HTR-8/SVneo (cell line): Measurements from ENCODE around the gene EFNA2.

ENCODE experiments used
- DNase-seq: peaks from one replicate; pipeline ENCODE4 v3.0.0; 2011; ENCODE audit warnings: low spot score, mixed read lengths; ENCODE audit not compliant: insufficient read length
- FAIRE-seq: peaks from 2 replicates; lab custom pipeline; 2011; peaks lifted over from hg19 to GRCh38; lab: Jason Lieb, UNC

The EFNA2 gene

DNA sequence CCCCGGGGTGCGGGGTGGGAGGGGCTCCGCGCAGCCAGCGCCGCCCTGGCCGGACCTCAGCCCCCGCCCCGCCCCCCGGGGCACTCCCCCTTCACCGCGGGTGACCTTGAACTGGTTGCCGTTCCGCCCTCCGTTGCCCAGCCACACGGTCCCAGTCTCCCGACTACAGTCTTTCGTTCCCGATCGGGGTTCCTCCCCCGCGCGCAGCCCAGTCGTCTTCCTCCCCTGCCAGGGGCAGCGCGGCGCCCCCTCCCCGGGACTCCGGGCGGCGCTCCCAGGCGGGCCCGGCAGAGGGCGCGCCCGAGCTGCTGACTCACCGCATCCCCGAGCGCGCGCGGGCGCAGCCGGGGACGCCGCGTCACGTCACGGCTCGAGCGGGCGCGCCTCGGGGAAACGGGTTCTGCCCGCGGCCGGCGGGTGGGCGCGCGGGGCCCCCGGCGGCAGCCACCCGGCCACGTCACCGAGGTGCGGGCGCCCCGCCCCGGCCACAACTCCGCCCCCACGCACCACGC is 36.8 kb upstream of the EFNA2 start:
- DNase-seq, result no peak
- FAIRE-seq, result peak; percentile 13

DNA sequence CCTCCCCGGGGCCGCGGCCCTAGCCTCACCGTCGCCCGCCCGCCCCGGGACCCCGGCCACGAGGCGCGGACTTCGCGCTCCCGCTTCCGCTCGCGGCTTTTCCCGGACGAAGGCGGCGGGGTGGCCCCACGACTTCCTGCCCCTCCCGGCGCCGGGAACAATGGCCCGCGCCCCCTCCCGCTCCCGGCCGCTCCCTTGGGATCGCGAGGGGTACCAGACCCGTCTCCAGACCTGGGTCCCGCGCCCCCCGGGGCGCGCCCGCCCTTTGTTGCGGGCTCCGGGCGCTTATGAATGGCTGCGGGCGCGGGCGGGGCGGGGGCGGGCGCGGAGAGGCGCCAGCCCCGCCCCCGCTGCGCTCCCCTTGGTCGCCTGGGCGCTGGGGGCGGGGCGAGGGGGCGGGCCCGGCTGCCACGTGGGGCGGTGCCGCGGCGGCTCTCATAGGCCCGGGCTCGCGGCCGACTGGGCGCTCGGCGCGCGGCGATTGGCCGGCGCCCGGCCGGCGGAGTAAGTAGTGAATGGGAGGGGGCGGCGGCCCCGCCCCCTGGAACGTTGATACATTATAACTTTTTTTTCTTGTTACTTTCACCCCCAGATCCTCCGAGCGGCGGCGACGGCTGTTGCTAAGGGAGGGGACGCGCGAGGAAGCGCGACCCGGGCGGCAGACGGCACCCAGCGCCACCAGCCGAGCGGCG is 36.2 kb upstream of the EFNA2 start:
- FAIRE-seq, result no peak

DNA sequence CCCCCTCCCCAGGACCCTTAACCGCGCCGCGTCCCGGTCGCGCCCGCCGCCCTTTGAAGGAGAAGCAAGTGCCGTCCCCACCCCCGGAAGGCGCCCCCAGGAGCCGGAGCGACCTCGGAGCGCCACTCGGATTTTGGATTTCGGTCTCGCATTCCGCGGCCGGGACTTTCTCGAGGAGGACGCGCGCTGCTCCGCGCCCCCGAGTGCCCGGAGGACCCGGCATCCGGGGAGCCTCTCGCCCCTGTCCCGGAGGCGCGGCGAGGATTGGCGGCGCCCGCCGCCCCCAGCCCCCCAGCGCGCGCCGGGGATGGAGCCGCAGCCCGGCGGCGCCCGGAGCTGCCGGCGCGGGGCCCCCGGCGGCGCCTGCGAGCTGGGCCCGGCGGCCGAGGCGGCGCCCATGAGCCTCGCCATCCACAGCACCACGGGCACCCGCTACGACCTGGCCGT is 35.7 kb upstream of the EFNA2 start:
- no peak for DNase-seq
- FAIRE-seq, result no peak

More for the DNA sequence above, 36.2 kb upstream of the EFNA2 start:
- no peak for DNase-seq

DNA sequence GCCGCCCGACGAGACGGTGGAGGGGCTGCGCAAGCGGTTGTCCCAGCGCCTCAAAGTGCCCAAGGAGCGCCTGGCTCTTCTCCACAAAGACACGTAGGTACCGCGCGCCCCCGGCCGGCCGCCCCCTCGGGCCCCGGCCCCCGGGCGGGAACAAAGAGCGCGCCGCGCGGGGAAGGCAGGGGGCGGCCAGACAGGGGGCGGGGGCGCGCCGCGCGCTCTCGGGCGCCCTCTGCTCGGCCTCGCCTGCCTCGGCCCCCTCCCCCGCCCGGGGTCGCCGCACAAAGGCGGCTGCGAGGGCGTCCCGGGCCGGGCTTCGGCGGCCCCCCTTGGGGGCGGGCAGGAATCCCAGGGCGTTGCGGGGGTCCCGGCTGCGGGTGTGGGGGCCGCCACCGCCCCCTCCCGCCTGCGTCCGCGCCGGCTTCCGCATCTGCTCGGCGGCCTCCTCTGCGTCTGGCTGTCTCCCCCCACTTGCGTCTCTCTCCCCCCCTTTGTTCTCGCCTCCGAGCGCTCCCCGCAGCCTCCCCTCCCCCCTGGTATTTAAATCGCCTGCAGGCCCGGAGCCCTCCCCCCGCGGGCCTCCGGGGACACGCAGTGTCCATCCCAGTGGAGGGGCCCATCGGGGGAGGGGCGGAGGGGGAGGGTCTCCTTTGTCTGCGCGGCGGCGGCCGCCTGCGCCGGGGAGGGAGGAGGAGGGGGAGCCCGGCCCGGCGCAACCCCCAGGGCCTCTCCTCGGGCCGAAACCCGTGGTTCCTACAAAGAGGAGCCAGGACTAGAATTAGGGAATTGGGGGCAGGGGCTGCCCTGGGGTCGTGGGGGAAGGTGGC is 35.0 kb upstream of the EFNA2 start:
- FAIRE-seq, result no peak
- DNase-seq, result no peak

DNA sequence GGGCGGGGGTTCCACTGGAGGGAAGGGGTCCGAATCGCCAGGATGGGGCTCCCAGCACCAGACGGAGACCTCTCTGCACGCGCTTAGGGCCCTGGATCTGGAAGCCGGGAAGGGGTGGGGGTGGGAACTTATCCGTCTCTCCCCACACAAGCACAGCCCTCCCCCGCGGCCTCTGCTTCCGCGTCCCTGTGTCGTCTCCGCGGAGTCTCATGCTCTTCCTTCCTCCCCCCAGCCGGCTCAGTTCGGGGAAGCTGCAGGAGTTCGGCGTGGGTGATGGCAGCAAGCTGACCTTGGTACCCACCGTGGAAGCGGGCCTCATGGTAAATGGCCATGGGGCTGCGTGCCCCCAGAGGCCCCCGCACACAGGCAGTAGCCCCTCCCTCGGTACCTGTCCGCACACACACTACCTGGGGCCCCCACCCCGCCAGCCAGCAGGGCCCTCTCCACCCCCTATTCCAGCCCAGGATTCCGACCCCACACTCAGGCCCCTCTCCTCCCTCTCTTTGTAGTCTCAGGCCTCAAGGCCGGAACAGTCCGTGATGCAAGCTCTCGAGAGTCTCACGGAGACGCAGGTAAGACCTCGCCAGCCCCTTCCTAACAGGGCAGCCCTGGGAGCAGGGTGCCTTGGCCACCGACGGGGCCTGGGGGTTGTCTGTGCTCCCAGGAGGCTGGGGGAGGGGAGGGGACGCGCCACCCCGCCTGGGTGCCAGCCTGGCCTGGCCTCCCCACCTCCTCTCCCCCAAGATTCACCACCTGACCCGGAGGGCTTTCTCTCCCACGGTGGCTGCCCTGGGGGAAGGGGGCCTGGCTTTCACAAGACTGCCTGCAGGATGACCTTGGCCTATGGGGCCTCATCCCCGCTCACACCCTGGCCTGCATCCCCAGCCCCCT is 34.1 kb upstream of the EFNA2 start:
- no peak for FAIRE-seq
- DNase-seq, result no peak

DNA sequence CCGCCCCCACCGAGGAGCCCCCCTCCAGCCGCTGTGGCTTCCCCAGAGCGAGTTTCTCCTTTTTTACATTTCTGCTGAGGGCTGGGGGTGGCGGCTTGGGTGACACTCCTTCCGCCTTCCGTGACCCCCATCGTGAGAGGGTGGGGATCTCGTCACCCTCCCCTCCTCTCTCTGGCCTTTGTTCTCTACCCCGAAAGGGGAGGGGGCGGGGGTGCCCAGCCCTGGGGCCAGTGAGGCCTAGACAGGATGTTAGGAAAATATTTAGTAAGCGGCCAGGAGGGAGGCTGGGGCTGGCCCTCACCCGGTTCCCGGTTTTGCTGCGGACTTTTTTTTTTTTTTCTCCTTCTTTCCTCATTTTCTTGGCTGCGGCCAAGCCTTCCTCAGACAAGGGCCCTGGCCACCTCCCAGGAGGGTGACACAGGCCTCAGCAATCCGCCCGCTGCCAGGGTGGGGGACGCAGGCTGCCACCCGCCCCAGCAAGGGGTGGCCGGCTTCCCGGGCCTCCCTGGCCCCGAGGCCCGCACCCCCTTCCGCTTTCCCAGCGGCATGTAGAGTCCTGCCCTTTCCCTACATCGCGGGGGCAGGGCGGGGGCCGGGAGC is 33.4 kb upstream of the EFNA2 start:
- no peak for FAIRE-seq
- no peak for DNase-seq

DNA sequence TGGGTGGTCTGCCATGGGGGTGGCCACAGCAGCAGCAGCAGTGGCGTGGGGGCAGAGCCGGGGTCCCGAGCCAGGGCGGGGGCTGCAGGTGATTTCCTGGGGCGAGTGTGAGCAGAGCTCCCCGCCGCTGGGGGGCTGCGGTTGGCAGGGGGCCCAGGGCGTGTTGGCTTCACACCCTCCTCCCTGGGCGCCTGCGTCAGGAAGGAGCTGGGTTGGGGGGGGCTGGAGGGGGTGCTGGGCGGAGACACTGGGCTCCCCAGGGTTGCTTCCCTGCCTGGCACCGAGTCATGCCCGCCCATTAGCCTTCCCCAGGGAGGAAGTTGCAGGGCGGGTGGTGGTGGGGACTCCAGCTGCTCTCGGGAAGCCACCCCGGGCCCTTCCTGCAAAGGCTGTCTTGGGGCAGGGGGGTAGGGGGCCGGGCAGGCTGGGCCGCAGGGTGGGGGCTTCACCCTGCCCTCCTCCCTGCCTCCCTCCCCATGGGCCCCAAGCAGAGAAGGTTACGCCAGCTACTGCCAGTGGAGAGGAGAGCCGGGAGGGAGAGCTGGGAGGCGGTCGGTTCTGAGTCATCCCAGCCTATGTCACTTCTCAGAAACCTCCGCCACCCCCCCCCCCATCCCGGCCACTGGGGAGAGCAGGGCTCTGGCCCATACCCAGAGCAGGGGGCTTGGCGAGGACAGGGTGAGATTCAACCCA is 32.7 kb upstream of the EFNA2 start:
- DNase-seq (no peak), FAIRE-seq (peak; percentile 85)

DNA sequence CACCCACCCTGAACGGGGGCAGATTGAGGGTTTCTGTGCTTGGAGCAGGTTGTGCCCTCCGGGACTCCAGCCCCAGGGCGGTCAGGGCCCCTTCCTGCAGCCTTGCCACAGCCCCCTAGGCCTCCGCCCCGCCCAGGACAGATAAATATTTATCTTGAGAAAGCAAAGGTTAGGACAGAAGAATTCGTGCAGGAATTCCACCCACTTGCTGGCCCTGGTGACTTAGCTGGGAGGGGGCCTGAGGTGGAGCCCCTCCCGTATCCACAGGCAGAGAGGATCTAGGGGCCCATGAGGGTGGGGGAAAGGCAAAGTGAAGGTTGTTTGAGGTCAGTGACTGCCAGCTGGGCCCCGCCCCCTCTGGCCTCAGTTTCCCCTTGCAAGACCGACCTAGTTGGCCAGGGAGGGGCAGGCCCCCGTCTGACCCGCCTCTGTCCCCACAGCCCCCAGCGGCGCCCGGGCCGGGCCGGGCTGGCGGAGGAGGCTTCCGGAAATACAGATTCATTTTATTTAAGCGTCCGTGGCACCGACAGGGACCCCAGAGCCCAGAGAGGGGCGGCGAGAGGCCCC is 32.1 kb upstream of the EFNA2 start:
- DNase-seq (no peak), FAIRE-seq (no peak)

DNA sequence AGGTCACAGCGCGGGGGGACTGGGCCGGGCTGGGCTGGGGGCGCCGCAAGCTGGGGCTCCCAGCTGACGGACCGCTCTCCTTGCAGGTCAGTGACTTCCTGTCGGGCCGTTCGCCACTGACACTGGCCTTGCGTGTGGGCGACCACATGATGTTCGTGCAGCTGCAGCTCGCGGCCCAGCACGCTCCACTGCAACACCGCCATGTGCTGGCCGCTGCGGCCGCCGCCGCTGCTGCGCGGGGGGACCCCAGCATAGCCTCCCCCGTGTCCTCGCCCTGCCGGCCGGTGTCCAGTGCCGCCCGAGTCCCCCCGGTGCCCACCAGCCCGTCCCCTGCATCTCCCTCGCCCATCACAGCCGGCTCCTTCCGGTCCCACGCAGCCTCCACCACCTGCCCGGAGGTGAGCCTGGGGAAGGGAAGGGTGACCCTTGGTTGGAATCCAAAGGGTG is 31.6 kb upstream of the EFNA2 start:
- DNase-seq (no peak), FAIRE-seq (no peak)

DNA sequence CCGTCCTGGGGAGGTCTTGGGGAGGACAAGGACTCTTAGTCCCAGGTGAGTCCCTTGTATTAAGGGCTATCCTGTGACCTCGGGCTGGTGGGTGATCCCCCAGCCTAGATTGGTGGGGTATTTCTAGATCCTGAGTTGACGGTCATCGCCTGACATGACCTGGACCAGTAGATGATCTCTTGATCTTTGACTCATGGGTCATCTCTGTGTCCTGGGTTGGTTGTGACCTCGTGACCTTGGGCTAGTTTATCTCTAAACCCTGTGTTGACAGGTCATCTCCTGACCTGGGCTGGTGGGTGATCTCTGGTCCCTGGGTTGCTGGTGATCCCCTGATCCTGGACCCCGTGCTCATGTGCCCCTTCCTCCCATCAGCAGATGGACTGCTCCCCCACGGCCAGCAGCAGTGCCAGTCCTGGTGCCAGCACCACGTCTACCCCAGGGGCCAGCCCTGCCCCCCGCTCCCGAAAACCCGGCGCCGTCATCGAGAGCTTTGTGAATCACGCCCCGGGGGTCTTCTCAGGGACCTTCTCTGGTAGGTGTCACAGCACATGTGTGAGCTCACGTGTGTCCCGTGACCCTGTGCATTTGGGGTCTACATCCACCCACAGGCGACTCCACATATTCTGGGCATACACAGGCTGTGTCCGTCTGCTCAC is 31.0 kb upstream of the EFNA2 start:
- DNase-seq (no peak), FAIRE-seq (no peak)

DNA sequence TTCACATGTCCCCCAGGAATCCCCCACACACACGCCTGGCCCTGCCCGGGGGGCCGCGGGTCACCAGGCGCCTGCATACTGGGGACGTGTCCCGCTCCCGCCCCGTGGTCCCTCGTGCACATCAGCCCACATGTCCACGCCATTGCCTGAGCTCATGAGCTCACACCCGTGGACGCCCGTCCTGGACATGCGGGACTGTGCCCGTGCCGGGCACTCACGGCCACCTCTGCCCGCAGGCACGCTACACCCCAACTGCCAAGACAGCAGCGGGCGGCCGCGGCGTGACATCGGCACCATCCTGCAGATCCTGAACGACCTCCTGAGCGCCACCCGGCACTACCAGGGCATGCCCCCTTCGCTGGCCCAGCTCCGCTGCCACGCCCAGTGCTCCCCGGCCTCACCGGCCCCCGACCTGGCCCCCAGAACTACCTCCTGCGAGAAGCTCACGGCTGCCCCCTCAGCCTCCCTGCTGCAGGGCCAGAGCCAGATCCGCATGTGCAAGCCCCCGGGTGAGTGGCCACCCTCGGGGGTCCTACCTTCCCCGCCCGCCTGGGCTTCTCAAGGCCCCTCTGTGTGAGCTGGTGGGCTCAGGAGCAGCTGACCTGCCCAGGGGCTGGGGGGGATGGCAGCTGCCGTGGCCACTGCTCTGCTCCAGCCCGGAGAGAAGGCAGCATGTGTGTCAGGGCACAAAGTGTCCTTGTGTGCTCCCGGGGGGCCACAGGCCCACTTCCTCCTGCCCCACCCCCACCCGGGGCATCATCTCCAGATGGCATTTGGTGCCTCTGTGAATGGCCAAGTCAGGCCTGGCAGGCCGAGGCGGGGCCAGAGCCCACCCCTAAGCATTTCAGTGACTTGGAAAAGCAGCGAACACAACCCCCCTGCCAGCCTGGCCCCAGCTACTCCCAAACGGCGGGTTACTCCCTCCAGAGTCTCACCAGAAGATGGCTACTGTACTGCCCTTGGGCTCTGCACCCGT is 30.2 kb upstream of the EFNA2 start:
- FAIRE-seq, result no peak
- DNase-seq, result no peak

DNA sequence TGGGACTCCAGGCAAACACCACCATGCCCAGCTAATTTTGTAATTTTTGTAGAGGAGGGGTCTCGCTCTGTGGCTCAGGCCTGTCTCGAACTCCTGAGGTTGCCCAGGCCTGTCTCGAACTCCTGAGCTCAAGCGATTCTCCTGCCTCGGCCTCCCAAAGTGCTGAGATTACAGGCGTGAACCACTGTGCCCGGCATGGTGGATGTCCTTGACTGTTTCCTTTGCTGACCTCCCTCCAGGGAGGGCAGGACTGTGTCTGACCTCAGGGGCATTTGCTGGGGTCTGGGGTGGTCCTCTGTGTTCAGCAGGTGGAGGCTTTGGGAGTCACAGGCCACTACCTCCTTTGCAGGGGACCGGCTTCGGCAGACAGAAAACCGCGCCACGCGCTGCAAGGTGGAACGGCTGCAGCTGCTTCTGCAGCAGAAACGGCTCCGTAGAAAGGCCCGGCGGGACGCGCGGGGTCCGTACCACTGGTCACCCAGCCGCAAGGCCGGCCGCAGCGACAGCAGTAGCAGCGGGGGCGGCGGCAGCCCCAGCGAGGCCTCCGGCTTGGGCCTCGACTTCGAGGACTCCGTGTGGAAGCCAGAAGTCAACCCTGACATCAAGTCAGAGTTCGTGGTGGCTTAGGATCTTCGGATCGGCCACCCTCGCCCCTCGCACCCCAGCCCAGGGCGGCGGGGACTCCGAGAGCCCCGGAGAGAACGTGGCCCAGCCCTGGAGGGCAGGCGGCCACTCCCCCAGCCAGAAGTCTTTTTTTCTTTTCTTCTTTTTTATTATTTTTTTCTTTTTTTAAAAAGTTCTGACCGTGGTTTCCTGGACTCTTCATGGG is 28.8 kb upstream of the EFNA2 start:
- FAIRE-seq (no peak), DNase-seq (no peak)

DNA sequence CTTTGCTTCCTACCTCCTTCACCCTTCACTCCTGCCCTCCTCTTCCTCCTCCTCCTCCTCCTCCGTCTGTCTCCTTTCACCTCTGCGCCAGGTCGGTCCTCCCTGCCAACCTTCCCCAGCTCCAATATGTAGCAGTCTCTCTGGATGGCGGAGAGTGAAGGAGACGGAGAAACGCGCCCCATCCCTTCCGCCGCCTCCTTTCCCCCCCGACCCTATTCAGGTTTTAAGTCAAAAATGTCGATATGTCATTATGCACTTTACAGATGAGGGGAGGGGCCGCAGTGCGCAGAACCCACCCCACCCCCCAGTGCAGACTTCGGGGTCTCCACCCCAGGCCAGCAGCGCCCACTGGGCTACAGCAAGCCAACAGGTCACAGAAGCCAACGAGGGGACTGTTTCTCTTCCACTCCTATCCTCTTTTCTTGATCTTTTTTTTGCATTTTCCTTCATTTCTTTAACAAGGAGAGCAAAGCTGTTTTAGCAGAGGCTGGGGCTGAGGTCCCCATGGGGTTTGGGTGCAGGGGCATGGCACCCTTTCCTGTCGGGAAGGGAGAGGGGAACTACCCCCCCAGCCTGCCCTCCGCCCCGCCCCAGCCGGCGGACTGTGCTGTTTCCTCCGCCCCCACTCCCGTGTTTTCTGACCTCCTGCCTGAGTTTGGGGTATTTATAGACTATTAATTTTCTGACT is 28.1 kb upstream of the EFNA2 start:
- DNase-seq, result no peak
- no peak for FAIRE-seq

DNA sequence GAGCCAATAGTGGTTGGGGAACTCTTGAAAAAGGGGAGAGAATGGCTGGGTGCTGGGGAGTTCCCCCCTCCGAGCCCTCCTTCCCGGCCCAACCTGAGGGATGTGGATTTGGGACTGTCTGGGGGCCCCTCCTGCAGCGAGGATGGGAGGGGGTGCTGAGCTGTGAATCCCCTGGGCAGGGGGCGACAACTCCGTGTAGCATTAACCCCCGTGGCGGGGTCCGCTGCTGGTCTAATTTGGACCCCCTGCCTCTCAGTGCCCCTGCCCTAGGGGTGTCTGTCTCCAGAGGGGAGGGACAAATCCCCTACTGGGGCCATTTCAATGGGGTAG is 27.5 kb upstream of the EFNA2 start:
- DNase-seq (no peak), FAIRE-seq (no peak)

DNA sequence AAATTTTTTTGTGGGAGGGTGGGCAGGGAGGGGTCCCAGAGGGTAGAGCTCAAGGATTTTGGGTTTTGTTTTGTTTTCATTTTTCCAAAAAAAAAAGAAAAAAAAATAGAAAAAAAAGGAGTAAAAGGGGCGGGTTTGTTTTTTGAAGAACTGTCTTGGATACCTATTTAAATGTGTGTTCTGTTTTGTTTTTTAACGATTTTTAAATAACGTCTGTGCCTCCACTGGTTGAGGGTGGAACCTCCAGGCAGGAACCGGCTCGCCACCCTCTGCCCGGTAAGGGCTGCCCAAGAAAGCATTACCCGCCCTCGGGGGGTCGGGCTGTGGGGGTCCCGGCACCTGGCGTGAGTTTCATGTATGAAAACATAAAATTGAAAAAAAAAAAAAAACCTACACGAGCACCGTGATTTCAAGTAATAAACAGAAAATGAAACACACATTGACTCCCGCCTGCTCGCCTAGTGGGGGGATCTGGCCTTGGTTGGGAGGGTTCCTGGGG is 26.9 kb upstream of the EFNA2 start:
- DNase-seq (no peak), FAIRE-seq (no peak)
